SU-DHL-6 (cell line): ENCODE results near the gene PRR7.

Experiments
- EZH2phosphoT487 ChIP-seq: fragments of 200-600 bp; sonication (generic), shearing (Covaris generic); conservative IDR thresholded peaks from 2 replicates; pipeline ENCODE4 v1.6.1; 2018; ENCODE audit warnings: mild to moderate bottlenecking, antibody characterized with exemption, low read length, moderate library complexity, mixed read lengths
- TF ChIP-seq, protein P1 (sequence below): fragments of 200-600 bp; sonication (generic); IDR thresholded peaks from one replicate; pipeline ENCODE4 v1.5.1; 2017; ENCODE audit warnings: antibody characterized with exemption, mild to moderate bottlenecking, low read length, moderate library complexity; ENCODE audit not compliant: insufficient read depth, poor library complexity, severe bottlenecking

DNA sequence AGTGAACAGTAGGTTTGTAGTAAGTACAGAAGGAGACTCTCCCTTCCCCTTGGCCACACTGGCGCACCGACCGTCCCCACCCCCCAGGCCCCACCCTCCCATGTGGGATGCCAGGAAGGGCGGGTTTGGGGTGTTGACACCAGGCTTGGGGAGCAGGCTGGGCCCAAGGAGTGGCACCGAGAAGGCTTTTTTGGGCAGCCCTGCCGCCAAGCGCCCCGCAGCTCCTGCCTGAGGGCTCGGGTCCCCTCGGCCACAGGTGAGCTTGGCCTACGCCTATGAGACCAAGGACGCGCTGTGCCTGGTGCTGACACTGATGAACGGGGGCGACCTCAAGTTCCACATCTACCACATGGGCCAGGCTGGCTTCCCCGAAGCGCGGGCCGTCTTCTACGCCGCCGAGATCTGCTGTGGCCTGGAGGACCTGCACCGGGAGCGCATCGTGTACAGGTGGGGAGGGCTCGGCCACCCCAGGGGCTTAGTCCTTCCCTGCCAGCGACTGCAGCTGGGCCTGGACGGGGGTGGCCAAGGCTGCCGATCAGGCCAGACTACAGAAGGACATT lies 12.9 kb upstream of the PRR7 start:
- TF ChIP-seq, protein P1, sequence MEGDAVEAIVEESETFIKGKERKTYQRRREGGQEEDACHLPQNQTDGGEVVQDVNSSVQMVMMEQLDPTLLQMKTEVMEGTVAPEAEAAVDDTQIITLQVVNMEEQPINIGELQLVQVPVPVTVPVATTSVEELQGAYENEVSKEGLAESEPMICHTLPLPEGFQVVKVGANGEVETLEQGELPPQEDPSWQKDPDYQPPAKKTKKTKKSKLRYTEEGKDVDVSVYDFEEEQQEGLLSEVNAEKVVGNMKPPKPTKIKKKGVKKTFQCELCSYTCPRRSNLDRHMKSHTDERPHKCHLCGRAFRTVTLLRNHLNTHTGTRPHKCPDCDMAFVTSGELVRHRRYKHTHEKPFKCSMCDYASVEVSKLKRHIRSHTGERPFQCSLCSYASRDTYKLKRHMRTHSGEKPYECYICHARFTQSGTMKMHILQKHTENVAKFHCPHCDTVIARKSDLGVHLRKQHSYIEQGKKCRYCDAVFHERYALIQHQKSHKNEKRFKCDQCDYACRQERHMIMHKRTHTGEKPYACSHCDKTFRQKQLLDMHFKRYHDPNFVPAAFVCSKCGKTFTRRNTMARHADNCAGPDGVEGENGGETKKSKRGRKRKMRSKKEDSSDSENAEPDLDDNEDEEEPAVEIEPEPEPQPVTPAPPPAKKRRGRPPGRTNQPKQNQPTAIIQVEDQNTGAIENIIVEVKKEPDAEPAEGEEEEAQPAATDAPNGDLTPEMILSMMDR, result no peak
- TF ChIP-seq EZH2phosphoT487, result no peak
